Mesenteric fat pad (tissue), 1 donor: ENCODE results near the gene NDRG2. TPM values are rescaled to one million over a fixed set of nuclear protein-coding genes. Genes with fewer than 3 reads are reported as not detected.
"Not testable (repeated sequence)": the region's sequence is repeated elsewhere in the genome, so short reads cannot be mapped to it uniquely, and the experiment has no call there.

Source experiments
- DNase-seq: peaks from one replicate; pipeline ENCODE4 v3.0.0-alpha.2; 2020; ENCODE audit warnings: low spot score
- total RNA-seq: library from RNA; stranded (reverse); fragmentation: NEBNext Ultra II Directional; extraction: Animal tissue kit (Norgen Biotek cat#: 25700); gene quantifications from one replicate; pipeline ENCODE4 v1.2.1, GENCODE V29; 2021
- donor health status: DM: yes; HTN: yes; CAD: no.

The NDRG2 gene
- total RNA-seq, 1 donor from 2014 or later, result 120 TPM

DNA sequence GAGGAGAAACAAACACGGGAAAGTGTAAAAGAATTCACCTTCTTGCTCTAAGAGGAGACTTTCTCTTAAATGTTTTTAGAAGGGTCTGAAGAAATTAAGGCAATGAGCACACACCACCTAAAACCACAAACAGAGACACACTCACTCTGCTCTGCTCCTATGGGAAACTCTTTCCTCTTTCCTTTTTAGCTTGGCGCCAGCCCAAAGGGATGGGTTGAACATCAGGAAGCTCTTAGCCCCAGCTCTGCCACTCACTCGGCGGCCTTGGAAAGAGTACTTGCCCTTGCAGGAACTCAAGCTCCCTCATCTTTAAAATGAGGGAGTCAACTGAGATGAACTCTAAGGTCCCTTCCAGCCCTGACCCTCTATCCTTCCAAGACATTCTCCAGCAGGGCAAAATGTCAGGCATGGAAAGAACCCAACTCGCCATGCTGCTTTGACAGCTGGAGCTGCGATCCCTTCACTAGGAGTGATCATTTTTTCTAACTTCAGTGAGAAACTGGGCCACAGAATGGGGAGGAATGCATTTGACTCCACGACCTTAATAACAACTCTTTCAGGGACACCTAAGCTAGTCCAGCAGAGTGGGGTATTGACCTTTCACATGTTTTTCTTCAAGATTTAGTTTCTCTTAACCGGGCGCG is 31.8 kb upstream of the NDRG2 start:
- DNase-seq, result no peak

DNA sequence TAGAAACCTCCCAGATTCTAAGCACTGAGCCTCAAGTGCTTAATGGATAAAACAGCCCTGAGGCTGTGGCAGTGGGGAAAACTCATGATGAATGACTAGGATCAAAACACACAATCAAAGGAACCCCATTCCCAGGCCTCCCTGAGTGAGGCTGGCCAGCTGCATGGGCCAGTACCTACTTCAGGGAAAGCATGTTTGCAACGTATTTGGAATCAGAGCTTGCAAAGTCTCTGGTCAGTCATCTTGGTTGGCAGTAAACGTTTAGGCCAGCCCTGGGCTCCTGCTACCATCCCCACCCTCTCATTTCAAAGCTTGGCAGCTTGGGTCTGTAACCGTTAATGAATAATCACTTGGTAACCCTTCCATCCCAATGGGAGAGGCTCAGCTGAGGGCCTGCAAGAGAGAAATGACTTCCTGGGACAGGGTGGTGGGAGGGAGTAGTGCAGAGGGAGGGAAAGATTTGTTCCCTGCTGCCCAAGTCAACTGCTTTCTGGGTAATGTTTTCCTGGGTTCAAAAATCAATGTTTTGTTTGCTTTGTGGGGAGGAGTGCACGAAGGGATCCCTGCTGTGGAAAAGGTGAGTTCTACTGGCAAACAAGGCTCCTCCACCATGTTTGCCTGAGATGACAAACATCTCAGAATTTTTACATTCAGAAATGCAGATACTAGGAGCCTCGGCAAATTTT is 30.7 kb upstream of the NDRG2 start:
- no peak for DNase-seq

DNA sequence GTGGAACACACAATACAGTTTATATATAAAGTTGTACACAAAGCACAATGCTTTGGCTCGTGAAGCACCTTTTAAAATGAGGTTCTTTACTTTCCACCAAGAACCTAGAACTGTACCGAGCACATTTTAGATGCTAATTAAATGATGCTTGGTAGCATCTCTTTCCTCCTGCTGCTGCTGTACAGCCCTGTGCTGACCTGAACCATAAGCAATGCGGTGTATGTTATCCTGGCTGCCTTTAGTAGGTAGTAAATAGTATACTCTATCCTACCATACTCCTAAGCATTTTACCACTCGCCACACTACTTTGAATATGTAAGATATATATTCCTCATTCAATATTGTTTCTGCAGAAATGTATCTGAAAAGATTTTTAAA is 29.9 kb upstream of the NDRG2 start:
- DNase-seq, result no peak

DNA sequence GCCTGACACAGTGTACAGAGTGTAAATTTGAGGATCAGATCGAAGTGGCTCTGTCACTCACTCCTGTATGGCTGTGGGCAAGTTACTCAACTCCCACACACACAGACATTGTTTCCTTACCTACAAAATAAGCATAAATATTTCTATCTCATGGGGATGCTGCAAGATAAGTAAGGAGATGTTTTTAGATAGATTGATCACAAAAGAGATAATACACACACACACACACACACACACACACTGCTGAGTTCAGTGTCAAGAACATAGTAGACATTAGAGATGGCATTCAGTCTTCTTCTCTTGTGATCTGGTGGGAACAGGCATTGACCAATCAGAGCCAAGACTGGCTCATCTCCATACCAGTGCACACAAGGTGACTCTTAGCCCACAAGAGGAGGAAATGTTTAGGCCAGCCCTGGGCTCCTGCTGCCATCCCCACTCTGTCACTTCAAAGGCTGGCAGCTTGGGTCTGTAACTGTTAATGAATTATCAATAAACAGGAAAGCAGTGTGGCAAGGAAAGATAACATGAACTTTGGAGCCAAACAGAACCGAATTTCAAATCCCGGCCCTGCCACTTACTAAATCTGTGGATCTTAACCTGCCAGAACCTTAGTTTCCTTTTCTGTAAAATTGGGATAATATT is 29.4 kb upstream of the NDRG2 start:
- no peak for DNase-seq

DNA sequence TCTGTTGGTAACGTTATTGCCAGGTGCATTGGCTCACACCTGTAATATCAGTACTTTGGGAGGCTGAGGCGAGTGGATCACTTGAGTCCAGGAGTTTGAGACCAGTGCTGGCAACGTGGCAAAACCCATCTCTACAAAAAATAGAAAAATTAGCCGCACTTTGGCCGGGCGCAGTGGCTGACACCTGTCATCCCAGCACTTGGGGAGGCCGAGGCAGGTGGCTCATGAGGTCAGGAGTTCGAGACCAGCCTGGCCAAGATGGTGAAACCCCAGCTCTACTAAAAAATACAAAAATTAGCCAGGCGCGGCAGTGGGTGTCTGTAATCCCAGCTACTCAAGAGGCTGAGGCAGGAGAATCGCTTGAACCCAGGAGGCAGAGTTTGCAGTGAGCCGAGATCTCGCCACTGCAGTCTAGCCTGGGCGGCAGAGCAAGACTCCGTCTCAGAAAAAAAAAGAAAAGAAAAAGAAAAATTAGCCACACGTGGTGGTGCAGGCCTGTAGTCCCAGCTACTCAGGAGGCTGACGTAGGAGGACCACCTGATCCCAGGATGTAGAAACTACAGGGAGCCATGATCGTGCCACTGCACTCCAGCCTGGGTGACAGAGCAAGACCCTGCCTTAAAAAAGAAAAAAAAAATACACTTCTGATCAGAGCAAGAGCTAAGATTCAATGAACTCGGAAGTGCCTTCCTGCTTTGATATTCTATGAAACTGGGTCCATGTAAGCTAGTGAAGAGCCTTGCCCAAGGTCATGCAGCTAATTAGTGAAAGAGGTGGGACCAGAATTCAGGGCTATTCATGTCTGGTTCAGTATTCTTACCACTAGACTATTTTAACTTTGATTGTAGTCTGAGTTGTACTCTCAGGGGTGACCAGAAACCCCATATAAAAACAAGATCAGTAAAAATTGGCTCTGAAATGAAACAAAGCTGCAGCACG is 28.6 kb upstream of the NDRG2 start:
- DNase-seq, result no peak

DNA sequence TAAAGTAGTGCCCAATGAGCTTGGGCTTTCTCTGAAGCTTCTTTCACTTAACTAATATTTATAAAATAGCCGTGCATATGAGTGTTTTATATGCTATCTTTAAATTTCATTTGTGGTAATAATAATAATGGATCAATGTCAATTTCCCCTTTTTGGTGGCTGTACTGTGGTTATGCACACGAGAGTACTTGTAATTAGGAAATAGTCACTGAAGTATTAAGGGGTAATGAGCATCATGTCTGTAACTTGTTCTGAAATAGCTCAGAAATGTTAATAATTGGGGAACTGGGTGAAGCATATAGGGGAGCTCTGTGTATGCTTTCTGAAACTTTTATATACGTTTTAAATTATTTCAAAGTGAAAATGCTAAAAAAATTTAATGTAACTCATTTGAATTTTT is 25.7 kb upstream of the NDRG2 start:
- no peak for DNase-seq

DNA sequence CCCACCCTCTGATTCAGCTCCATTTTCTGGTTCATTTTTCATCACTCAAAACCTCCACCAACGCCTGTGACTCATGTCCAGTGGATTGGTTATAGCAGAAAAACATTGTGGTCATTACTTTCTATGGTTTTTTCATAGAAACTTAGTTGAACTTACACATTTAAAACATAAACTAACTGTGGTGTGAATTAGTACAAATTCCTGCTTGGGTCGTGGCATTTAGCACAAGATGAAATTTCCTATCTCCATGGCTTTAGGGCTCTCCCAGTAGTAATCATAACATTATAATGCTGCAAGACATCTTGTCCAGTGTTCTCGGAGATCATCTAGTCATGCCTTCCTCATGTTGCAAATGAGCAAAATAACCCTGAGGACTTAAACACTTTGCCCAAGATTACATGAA is 24.4 kb upstream of the NDRG2 start:
- no peak for DNase-seq

DNA sequence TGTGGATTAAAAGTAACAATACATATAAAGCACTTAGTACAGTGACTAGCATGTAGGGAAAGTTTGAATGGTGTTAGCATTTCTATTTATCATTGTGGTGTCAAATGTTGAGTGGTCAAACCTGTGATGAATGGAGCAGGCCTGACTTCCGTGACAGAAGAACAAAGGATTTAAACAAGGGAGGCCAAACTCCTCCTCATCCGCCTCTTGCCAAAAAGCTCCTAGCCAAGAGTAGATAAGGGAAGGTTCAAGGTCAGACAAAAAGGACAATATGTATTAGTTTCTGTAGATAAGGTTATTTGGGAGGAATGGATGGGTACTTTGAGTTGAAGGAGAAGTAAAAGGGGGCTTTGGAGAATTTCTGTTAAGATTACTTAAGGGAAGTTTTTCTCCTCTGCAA is 23.8 kb upstream of the NDRG2 start:
- no peak for DNase-seq

DNA sequence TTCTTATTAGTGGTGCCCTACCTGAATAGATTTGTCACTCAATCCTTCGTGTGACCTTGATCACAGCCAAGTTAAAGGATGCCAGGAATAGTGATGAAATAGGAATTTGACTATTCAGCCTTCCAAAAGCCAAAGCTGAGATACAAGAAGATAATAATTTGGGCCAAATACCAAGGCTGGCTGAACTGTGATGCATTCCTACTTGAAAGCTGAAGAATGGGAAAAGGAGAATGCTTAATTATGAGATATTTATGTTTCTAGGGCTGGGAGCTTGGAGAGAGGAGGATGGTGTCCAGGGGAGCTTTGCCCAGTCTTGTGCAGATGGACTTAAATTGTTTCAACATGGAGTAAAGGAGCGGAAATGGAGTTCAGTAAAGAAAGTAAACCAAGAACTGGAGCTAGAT is 22.5 kb upstream of the NDRG2 start:
- no peak for DNase-seq

DNA sequence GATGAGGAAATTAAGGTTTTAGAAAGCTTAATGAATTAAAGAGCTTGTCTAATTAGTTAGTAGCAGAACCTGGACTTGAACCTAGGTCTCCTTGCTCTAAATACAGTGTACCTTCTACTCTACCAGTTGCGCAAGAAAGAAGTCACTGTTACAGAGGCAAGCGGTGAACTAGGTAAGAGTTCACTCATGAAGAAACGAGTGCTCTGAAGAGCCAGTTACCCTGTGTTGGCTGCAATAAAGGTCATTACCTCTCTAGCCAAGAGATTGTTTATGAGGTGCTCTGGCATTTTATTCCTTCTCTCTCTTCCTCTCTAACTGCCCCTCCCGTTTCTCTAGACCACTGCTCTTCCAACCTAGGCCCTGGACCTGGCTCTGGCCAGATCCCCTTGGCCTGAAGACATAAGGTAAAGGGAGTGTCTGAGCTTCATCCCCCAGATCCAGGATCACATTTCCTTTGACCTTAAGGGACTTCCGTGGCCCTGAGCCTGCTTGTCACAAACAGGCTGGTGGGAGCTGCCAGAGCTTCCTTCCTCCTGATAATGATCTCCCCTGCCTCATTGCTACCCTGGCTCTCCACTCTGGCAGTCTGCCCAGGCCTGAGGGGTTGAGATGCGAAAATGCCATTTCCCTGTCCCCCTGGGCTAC is 19.2 kb upstream of the NDRG2 start:
- no peak for DNase-seq

DNA sequence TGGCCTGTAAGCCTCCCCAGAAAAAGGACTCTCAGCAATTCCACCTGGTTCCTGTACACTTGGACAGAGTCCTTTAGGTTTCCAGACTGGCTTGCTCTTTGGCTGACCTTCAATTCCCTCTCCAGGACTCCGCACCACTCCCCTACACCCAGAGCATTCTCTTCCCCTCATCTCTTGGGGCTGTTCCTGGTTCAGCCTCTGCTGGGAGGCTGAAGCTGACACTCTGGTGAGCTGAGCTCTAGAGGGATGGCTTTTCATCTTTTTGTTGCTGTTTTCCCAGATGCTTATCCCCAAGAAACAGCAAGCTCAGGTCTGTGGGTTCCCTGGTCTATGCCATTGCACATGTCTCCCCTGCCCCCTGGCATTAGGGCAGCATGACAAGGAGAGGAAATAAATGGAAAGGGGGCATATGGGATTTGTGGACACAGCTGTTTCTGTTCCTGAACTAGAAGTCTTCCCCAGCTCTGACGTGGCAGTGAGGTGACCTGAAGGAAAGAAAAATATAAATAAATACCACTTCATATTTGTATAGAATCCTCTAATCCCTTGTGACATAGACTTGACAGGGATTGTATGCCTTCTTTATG is 18.6 kb upstream of the NDRG2 start:
- DNase-seq, result no peak

DNA sequence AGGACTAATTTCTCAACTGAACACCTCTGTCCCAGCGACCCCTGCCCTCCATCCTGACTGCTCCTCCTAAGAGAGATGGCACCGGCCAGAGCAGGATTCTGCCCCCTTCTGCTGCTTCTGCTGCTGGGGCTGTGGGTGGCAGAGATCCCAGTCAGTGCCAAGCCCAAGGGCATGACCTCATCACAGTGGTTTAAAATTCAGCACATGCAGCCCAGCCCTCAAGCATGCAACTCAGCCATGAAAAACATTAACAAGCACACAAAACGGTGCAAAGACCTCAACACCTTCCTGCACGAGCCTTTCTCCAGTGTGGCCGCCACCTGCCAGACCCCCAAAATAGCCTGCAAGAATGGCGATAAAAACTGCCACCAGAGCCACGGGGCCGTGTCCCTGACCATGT is 18.1 kb upstream of the NDRG2 start:
- no peak for DNase-seq

DNA sequence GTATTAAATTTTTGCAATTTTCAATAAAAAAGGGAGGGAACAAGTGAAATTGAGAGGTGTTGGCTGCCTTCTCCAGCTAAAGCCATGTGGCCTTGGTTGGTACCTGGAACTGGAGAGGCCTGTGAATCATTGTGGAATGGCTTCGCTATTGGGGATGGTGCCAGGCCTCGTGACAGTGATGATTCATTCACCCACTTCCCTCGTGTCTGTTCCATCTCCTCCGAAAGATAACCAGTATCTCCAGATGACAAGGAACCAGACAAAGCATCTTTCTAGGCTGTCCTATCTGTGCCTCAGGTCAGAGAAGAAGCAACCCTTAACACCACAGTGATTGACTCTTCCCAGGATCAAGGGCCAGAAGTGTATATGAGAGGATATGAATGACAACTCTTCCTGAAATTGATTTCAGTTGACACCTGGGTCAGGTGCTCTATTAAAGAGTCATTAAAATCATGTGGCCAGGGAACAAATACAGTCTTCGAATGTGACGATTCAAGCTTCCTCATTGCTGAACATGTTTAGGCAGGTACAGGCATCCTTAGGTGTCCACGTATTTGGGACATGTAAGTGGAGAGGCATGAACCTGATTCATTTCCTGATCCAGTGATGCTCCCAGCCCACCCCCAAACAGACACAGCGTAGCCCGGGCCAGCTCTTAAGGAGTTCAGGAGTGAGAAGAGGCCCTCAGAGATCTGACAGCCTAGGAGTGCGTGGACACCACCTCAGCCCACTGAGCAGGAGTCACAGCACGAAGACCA is 17.0 kb upstream of the NDRG2 start, which contains the start of gene RNASE7:
Gene RNASE7, plus strand, starts transcription at position 687 of the 758 bp plus-strand sequence. CDS start 631 bp downstream, outside the sequence.
- DNase-seq, result no peak

DNA sequence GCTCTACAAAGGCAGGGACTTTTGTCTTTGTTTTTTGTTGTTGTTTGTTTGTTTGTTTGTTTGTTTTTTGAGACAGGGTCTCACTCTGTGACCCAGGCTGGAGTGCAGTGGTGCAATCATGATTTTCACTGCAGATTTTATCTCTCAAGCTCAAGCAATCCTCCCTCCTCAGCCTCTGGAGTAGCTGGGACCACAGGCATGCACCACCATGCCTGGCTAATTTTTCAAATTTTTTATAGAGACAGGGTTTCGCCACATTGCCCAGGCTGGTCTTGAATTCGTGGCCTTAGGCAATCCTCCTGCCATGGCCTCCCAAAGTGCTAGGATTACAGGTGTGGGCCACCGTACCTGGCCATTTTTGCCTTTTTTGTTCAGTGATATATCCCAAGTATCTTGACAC is 16.1 kb upstream of the NDRG2 start:
- not testable (repeated sequence) for DNase-seq

DNA sequence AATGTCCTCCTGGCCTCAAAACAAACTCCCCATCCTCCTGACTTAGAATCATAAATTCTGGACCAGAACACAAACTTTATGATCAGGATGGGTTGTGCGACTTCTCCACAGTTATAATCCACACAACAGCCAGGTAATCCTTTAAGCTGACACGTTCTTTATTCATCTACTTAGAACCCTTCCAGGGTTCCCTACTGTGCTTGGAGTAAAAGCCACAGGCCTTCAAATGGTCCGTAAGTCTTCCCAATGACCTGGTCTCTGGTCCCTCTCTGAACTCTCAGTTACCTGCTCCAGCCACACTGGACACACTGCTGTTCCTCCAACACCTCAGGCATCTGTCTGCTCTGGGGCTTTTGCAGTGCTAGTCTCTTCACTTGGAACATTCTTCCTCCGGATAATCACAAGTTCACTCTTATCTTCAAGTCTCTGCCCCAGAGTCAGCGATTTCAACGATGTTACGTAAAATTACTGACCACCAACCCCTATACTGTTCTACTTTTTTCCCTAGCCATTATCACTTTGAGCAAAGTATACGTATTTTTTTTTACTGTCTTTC is 15.6 kb upstream of the NDRG2 start:
- DNase-seq, result no peak

DNA sequence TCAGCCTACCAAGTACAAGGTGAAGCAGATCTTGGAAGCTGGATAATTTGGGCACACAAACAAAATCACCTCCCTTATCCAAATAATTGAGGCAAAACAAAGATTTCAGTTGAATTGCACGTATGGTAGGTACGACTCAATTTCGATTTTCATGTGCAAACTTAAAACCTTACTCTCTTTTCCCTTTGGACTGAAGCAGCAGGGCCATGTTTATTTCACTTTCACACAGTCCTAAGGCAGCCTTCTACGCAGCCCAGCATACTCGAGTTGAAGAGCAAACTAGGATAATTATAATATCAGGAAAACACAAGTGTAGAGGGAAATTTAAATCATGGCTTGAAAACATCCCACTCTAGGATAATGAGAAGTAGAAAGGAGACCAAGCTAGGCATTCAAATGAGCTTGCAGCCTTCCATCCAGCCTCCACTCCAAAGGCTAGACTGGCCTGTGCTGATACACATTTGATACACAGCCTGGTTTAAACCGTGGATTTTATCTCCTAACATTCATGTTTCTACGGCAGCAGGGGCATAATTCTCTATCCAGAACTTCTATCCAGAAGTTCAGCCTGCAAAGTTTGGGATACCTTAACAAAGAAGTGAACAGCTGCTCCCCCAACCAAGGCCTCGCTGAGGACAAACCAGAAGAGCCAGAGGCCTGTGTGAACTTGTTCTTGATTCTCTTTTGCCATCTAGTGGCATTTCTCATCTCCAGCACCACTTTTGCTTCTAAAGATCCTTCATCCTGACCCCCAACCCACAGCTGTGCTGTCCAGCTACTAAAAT is 14.9 kb upstream of the NDRG2 start:
- no peak for DNase-seq

DNA sequence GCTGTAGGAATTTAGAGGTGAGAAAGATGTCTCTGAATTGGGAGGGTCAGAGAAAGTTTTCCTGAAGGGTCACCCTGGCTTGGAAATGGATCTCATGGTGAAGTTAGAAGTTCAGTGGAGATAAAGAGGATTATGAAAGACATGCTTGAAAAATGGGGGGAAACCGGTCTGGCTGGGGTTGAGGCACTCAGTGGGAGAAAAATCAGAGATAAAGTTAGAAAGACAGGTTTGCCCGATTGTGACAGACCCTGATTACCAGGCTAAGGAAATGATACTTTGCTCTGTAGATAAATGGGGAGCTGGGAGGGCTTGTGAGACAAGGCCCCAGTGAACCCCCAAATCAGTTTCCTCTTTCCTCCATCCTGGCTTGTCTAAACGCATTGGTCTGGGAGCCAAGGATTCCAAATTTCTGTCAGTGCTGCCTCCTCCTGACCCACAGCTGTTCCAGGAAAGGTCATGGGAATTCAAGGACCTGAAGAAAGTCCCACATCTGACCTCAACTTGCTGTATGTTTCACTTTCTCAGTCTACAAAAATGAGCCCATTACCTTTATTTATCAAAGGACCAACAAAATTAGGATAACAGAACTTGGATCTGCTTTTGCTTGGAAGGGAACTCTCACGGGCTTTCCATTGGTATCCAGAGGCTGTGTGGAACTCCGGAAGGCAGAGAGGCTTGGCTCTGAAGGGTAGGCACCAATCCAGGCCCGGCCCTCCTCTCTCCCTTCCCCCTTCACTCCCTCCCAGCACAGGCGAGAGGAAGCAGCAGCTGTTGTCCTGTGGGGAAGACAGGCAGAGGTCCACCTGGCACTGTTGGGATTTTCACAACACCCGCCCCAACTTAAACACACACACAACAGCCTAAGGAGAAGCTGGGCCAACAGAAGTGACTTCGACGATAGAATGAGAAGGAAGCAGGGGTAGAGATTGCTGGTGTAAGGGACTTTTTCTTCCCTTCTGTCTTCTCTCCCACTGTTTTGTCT is 13.9 kb upstream of the NDRG2 start:
- no peak for DNase-seq

DNA sequence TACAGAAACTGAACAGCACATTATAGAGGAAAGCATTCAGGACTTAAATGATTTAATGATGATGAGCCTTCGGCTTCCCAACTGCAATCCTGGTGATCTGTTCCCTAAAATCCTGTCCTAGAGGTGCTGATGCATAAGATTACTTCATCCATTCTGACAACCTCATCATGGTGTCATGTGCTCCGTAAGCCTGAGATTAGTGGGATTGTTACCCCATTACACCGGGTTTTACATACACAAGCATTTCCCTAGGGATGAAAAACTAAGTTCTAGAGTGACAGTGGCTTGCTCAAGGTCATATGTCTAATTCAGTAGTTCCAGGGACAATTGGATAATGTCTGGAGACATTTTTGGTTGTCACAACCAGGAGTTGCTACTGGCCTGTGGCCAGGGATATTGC is 12.3 kb upstream of the NDRG2 start:
- DNase-seq, result no peak
